ENCODE measurements around the gene HSPA1A.

DNA sequence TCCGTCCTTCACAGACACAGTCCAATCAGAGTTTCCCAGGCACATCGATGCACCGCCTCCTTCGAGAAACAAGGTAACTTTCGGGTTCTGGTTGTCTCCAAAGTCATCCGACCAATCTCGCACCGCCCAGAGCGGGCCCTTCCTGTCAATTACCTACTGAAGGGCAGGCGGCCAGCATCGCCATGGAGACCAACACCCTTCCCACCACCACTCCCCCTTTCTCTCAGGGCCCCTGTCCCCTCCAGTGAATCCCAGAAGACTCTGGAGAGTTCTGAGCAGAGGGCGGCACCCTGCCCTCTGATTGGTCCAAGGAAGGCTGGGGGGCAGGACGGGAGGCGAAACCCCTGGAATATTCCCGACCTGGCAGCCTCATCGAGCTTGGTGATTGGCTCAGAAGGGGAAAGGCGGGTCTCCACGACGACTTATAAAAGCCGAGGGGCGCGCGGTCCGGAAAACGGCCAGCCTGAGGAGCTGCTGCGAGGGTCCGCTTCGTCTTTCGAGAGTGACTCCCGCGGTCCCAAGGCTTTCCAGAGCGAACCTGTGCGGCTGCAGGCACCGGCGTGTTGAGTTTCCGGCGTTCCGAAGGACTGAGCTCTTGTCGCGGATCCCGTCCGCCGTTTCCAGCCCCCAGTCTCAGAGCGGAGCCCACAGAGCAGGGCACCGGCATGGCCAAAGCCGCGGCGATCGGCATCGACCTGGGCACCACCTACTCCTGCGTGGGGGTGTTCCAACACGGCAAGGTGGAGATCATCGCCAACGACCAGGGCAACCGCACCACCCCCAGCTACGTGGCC lies 12.1 kb downstream of the HSPA1A start, which contains the start of gene HSPA1B:
- TF ChIP-seq POLR2A (IDR thresholded peaks at IDR 0.05) (peak; percentile 100), CTCF (IDR thresholded peaks at IDR 0.05) (no peak)
